Nephron progenitor cell (in vitro differentiated cells): Measurements from ENCODE around the gene PCNA.

Experiments used
- DNase-seq: peaks from one replicate; pipeline ENCODE4 v3.0.0; 2021
- H3K27ac Mint-ChIP-seq: 2 replicates; pipeline ENCODE4 v1.8.0; 2021; ENCODE audit warnings: mild to moderate bottlenecking, moderate library complexity, mixed read lengths
- H3K27me3 Mint-ChIP-seq: 2 replicates; pipeline ENCODE4 v1.8.0; 2021; ENCODE audit warnings: mild to moderate bottlenecking, low read depth, mixed read lengths; ENCODE audit not compliant: poor library complexity
- H3K36me3 Mint-ChIP-seq: 2 replicates; pipeline ENCODE4 v1.8.0; 2021; ENCODE audit warnings: low read depth, mixed read lengths
- H3K4me1 Mint-ChIP-seq: 2 replicates; pipeline ENCODE4 v1.8.0; 2021; ENCODE audit warnings: mixed read lengths
- H3K4me3 Mint-ChIP-seq: 2 replicates; pipeline ENCODE4 v1.8.0; 2021; ENCODE audit warnings: mild to moderate bottlenecking, moderate library complexity, mixed read lengths
- H3K9me3 Mint-ChIP-seq: 2 replicates; pipeline ENCODE4 v1.8.0; 2021; ENCODE audit warnings: mild to moderate bottlenecking, moderate library complexity, mixed read lengths
- TF ChIP-seq, protein P1 (sequence below): fragments of 200-600 bp; sonication (generic); IDR thresholded peaks from 2 replicates; pipeline ENCODE4 v1.5.0; 2021; ENCODE audit warnings: antibody characterized with exemption

PCNA gene

DNA sequence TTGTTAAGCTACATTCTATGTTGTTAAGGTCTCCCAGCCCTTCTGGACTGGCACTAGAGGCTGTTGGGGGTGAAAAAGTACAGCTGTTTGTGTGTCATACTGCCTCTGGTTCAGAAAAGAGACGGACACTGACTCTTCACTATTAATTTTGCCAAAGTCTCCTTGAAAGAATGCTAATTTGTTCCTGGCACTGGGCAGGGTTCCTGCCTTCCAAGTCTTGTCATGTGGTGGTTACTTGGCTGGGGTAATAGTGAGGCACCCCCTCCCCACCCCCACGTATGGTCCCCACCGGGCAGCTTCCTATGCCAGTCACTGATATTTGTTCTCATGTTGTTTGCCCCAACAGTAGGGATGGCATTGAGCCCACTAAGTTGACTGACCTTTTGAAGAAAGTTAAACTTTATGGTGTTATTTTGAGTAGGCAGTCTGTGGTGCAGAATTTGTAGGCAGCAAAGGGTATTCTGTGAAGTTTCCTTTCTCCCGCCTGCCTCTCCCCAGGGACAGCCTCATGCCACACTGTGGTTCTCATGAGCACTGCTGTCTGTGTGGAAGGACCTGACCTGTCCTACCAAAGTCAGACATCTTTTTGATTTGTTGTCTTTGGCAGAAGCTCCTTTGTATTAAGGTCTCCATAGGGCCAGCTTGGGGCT is 15.7 kb upstream of the PCNA start:
- no peaks in the 10 kb centered on the region for H3K36me3 Mint-ChIP-seq
- no peaks in the 10 kb centered on the region for H3K9me3 Mint-ChIP-seq
- peak overlapping the region; percentile 67 for H3K27ac Mint-ChIP-seq
- no peaks in the 10 kb centered on the region for H3K27me3 Mint-ChIP-seq
- no peak for DNase-seq
- no peak overlapping the region for H3K4me3 Mint-ChIP-seq
- TF ChIP-seq, protein P1, sequence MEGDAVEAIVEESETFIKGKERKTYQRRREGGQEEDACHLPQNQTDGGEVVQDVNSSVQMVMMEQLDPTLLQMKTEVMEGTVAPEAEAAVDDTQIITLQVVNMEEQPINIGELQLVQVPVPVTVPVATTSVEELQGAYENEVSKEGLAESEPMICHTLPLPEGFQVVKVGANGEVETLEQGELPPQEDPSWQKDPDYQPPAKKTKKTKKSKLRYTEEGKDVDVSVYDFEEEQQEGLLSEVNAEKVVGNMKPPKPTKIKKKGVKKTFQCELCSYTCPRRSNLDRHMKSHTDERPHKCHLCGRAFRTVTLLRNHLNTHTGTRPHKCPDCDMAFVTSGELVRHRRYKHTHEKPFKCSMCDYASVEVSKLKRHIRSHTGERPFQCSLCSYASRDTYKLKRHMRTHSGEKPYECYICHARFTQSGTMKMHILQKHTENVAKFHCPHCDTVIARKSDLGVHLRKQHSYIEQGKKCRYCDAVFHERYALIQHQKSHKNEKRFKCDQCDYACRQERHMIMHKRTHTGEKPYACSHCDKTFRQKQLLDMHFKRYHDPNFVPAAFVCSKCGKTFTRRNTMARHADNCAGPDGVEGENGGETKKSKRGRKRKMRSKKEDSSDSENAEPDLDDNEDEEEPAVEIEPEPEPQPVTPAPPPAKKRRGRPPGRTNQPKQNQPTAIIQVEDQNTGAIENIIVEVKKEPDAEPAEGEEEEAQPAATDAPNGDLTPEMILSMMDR: no peak
- H3K4me1 Mint-ChIP-seq: peaks cover 23% of the 10 kb centered on the region

DNA sequence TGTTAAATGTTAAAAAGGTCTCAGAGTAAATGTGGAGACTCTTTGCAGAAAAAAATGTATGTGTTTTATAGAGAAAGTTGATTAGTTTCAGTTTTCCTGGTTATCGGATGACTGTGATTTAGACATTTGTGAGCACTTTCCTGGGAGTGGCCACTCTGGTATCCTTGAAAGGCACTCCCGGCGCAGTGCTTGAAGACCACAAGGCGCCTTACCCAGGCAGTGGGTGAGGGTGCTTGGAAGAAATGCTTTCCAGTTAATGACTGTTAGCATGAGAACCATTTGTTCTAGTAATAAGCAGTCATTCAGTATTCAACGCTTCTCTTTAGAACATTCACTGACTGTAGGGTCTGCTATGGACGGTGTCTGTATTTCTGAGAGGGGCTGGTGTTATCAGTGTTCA is 14.2 kb upstream of the PCNA start:
- TF ChIP-seq, protein P1: no peak
- Mint-ChIP-seq H3K4me1 (peaks cover 24% of the 10 kb centered on the region), H3K36me3 (no peaks in the 10 kb centered on the region), H3K4me3 (no peak overlapping the region), H3K9me3 (no peaks in the 10 kb centered on the region), H3K27me3 (no peaks in the 10 kb centered on the region), H3K27ac (no peak overlapping the region)
- DNase-seq: no peak

DNA sequence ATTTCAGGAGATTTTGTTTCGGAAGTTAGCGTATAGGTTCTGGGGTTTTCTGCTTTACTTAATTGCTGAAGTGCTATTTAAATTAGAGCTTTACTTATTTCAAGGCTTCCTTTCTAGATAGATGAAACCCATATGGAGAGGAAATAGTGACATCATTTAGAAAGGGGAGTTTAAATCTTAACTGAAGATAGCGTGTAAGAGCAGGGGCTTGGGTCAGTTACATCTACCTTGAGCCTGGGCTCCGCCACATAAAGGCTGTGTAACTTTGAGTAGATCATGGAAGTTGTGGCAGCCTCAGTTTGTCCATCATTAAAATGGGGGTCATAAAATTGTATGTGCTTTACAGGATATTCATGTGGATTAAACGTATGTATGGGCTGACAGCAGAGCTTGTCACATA is 11.7 kb upstream of the PCNA start:
- no peak overlapping the region for H3K27ac Mint-ChIP-seq

DNA sequence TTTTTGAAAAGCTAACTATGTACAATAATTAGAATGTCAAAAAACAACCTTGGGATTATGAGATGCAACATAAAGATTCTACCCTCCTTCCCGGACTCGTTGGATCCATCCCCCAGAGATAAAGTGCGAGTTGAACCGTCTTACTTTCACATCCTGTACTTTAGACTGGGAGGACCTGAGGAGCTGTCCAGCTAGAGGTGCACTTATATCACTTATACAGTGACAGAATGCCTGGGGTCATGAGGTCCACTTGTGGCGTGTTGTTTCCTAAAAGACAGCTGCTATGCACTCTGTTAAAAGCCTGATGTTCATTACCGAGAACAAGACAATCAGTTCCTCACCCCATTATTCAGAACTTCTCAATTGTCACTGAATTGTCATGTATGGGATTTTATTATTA is 9.1 kb upstream of the PCNA start:
- Mint-ChIP-seq H3K27ac (no peak overlapping the region), H3K9me3 (no peaks in the 10 kb centered on the region), H3K4me1 (peaks cover 37% of the 10 kb centered on the region), H3K27me3 (no peaks in the 10 kb centered on the region), H3K4me3 (peak overlapping the region; percentile 97), H3K36me3 (peaks cover 5% of the 10 kb centered on the region)
- no peak for DNase-seq
- TF ChIP-seq, protein P1: no peak

More for the DNA sequence above, 11.7 kb upstream of the PCNA start:
- DNase-seq: no peak
- H3K36me3 Mint-ChIP-seq: peaks cover 5% of the 10 kb centered on the region
- peaks cover 34% of the 10 kb centered on the region for H3K4me1 Mint-ChIP-seq
- H3K4me3 Mint-ChIP-seq: no peak overlapping the region
- H3K27me3 Mint-ChIP-seq: no peaks in the 10 kb centered on the region
- no peaks in the 10 kb centered on the region for H3K9me3 Mint-ChIP-seq
- TF ChIP-seq, protein P1: no peak

DNA sequence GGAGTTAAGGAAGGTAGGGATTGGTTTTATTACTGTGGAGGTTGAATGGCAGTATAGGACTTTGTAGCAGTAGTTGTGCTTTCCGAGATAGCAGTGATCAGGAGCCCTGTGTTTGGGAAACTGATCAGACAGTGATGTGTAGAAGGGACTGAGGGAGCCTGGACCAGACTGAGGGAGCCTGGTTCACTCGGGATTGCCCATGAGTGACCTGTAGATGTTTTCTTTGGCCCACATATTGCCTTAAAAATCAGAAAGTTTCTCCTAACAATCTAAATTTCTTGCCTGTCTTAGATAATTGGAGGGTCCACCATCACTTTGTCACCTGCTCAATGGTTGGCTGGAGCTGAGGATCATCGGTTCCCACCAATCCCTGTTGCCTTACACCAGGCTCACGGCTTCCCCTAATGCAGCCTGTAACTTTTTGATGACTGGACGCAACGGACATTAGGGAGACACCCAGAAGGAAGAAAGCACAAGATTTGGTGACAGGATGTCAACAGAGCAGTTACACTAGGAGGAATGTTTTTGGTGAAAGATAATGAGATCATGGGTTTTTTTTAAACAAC is 8.2 kb upstream of the PCNA start:
- H3K4me3 Mint-ChIP-seq: peak overlapping the region; percentile 97
- TF ChIP-seq, protein P1: no peak

More for the DNA sequence above, 8.2 kb upstream of the PCNA start:
- peaks cover 5% of the 10 kb centered on the region for H3K36me3 Mint-ChIP-seq
- H3K27me3 Mint-ChIP-seq: no peaks in the 10 kb centered on the region
- H3K9me3 Mint-ChIP-seq: no peaks in the 10 kb centered on the region
- no peak for DNase-seq
- H3K27ac Mint-ChIP-seq: peak overlapping the region; percentile 98
- peaks cover 37% of the 10 kb centered on the region for H3K4me1 Mint-ChIP-seq
